SK-N-SH (cell line): ENCODE data around the gene DHDH.

Experiments used
- CTCF ChIP-seq: fragments of 200-600 bp; sonication (generic); IDR thresholded peaks from 2 replicates; pipeline ENCODE4 v1.6.1; 2017; ENCODE audit warnings: antibody characterized with exemption, mild to moderate bottlenecking, moderate library complexity
- EP300 ChIP-seq, 2 experiments: IDR thresholded peaks; 2 replicates each; pipeline versions ENCODE4 v1.4.0 to v1.6.1; 2012; ENCODE audit warnings: borderline replicate concordance in 1 of 2, low read depth in 1 of 2, low read length in 1 of 2
- GABPA ChIP-seq: IDR thresholded peaks from 2 replicates; pipeline ENCODE4 v1.4.0; 2012; ENCODE audit warnings: low read depth, mild to moderate bottlenecking
- MEF2A ChIP-seq: IDR thresholded peaks from 2 replicates; pipeline ENCODE4 v1.4.0; 2012; ENCODE audit warnings: low read depth, borderline replicate concordance
- NFIC ChIP-seq: IDR thresholded peaks from 2 replicates; pipeline ENCODE4 v1.4.0; 2012; ENCODE audit warnings: borderline replicate concordance
- POLR2AphosphoS5 ChIP-seq: IDR thresholded peaks from 2 replicates; pipeline ENCODE4 v1.6.1; 2012; ENCODE audit warnings: low read depth, low read length
- RAD21 ChIP-seq: IDR thresholded peaks from 2 replicates; pipeline ENCODE4 v1.6.1; 2012; ENCODE audit warnings: mild to moderate bottlenecking, low read length
- RFX5 ChIP-seq: IDR thresholded peaks from 2 replicates; pipeline ENCODE4 v1.6.1; 2012; ENCODE audit warnings: mild to moderate bottlenecking, improper control_type of control experiment, low read length
- SIN3A ChIP-seq: IDR thresholded peaks from 2 replicates; pipeline ENCODE4 v1.6.1; 2012; ENCODE audit warnings: low read depth, mild to moderate bottlenecking, low read length, moderate library complexity, borderline replicate concordance
- SMC3 ChIP-seq: IDR thresholded peaks from 2 replicates; pipeline ENCODE4 v1.6.1; 2012; ENCODE audit warnings: low read depth, low read length, improper control_type of control experiment
- TEAD4 ChIP-seq: IDR thresholded peaks from 2 replicates; pipeline ENCODE4 v1.4.0; 2012; ENCODE audit warnings: mild to moderate bottlenecking, borderline replicate concordance; ENCODE audit not compliant: insufficient read depth
- USF2 ChIP-seq: fragments of 150-350 bp; IDR thresholded peaks from 2 replicates; pipeline ENCODE4 v1.6.1; 2017; ENCODE audit warnings: antibody characterized with exemption, low read length, low read depth, borderline replicate concordance

GRCh38 chr19:48968179-48968661, 34.7 kb downstream of the DHDH start:
- TF ChIP-seq RAD21: no peak
- no peak for TF ChIP-seq CTCF
- TF ChIP-seq POLR2AphosphoS5: no peak
- no peak for TF ChIP-seq RFX5
- TF ChIP-seq TEAD4: no peak
- TF ChIP-seq SIN3A: no peak
- TF ChIP-seq MEF2A: no peak
- no peak for TF ChIP-seq GABPA
- no peak for TF ChIP-seq SMC3
- TF ChIP-seq NFIC: no peak
- TF ChIP-seq USF2: no peak
- TF ChIP-seq EP300 (IDR thresholded peaks at IDR 0.05; ENCODE audit: borderline replicate concordance in 1 of 2, low read depth in 1 of 2, low read length in 1 of 2): no peak
